ENCODE results near the gene SCYGR7.
A peak's percentile ranks its signal among the peaks of the same experiment; 100 is the strongest.

Gene SCYGR7

GRCh38 chr2:227759411-227760118 is 31.4 kb downstream of the SCYGR7 start:
- no peak for DNase-seq

DNA sequence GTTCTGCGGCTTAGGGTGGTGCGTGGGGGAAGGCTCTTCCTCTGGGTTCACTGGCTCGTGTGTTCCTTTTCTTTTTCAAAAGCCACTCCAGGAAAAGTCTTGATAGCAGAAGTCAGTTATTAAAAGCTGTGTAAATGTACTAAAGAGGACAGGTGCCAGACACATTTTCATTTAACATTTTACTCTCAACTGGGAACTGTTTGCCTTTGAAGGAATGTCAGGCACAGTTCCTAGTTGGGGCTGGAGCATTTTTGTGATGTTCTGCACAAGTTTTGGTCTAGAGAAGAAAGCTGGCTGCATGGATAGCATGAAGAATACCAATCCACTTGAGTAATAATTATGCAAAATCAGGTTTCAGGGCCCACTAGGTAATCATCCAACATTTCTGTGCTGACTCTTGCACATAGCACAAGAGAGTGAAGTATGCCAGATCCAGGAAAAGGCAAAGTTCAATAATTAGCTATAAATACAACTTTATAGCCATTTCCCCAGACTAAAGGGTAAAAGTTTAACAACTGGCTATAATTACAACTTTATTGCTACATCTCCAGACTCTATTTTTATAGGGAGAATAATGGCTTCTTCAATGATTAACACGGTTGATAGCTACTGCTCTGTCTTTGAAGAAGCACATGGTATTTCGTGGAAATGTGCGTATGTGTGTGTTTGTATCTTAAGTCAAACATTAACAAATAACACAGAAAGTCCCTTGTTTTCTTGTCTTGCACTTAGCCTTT is 33.8 kb downstream of the SCYGR7 start:
- DNase-seq = no peak

GRCh38 chr2:227765788-227766372 is 37.7 kb downstream of the SCYGR7 start:
- no peak for DNase-seq

DNA sequence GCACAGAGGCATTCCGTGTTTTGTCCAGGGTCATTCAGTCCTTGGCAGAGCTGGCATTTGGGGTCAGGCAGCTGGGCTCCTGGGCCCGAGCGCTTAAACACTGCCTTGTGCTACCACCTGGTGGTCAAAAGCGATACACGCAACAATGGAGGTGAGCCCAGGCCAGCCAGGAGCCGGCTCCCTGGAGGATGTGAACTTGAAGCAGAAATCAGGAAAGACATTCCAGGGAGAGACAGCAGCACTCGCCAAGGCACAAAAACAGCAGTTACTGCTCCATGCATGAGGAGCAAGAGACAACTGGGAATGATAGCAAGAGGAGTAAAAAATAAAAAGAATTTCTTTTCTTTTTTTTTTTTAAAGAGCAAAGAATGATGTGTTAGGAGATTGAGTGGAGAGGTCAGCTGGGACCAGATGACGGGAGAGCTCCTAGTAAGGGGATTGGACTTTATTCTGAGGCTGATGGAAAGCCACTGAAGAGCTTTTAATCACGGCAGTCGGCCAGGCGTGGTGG is 38.3 kb downstream of the SCYGR7 start:
- peak; percentile 71 for DNase-seq

- no peak for DNase-seq
Measured at GRCh38 chr2:227767830-227768229, 39.7 kb downstream of the SCYGR7 start.

GRCh38 chr2:227772197-227772661 is 44.1 kb downstream of the SCYGR7 start:
- DNase-seq = no peak

GRCh38 chr2:227772932-227773331 is 44.8 kb downstream of the SCYGR7 start:
- no peak for DNase-seq

- peak; percentile 34 for DNase-seq
Measured at GRCh38 chr2:227774011-227774624, 46.0 kb downstream of the SCYGR7 start.

DNA sequence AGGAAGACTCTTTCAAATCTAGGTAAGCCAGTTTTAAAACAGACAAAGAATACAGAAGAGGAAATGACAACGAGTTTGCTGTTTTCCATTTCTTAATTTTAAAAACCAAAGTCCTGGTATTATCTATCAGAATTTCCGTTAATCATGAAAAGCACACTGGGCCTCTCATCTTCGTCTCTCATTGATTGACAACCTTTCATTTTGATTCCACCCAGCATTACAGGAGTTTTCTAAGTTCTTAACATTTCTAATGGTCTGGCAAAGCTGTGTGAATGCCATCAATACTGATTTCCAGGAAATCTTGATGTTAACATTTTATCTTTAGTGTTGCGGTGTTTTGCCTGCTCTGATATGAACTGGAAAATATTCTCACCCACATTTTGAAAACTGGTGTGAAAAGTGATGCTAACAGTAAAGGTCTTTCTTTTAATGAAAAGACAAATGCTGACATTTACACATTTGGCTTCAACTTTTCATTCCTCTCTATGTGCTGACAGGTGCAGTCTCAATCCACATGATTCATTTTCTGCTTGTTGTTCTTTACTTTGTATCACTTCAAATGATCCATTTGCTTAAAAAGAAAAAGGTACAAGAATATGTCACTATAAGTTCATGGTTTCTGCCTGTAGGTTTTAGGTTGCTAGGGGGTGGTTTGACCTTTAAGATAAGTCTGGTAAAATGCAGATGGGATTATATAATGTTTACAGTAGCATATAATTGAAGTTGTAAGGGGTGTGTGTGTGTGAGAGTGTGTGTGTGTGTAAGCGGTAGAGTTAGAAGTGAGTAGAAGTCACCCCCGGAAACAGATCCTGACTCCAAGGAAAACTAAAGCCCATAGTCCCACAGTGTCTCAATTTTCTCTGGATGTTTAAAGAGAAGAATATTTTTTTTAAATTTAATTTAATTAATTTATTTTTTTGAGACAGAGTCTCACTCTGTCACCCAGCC is 47.0 kb downstream of the SCYGR7 start:
- no peak for DNase-seq
